ENCODE measurements around the gene ZNF500. TPM values are rescaled to one million over a fixed set of nuclear protein-coding genes. Genes with fewer than 3 reads are reported as not detected.

ZNF500 gene
- total RNA-seq, 1 experiment from 2014 or later, result 23.6 TPM

DNA sequence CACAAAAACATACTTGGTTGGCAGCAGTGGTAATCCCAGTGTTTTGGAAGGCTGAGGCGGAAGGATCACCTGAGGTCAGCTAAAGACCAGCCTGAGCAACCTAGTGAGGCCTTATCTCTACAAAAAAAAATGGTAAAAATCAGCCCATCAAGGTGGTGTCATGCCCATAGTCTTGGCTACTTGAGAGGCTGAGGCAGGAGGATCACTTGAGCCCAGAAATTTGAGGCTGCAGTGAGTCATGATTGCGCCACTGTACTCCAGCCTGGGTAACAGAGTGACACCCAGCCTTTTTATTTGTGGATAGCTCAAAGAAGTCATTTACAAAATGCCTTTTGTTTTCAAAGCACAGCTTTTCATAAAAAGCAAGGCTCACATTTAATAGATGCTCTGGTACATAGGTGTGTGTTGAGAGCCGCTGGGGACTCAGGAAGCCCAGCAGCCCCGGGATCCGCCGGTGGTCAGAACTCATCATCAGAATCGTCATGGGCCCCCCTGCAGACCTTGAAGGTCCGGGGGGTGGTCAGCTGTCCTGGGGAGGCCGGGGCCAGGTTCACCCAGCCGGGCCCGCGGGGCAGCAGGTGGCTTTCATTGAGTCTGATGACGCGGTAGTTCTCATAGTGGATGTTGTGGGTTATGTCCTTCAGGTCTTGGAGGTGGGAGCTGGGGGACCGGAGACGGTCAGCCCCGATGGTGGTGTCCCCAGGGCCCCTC lies 10.5 kb upstream of the ZNF500 start:
- H3K4me3 Mint-ChIP-seq (ENCODE audit: low read depth, unreplicated experiment), result no peak overlapping the region
- intact Hi-C loops (cut with micrococcal nuclease; ENCODE audit: unreplicated experiment), result no loop called here
- no peak for DNase-seq
- no peak overlapping the region for H3K27ac Mint-ChIP-seq (ENCODE audit: unreplicated experiment)
- H3K9me3 Mint-ChIP-seq (ENCODE audit: low read depth, unreplicated experiment), result no peaks in the 10 kb centered on the region
- CTCF ChIA-PET, result no interaction called here
- BruUV-seq (replicated peaks), result no TSS peak
- TF ChIP-seq, protein P1, sequence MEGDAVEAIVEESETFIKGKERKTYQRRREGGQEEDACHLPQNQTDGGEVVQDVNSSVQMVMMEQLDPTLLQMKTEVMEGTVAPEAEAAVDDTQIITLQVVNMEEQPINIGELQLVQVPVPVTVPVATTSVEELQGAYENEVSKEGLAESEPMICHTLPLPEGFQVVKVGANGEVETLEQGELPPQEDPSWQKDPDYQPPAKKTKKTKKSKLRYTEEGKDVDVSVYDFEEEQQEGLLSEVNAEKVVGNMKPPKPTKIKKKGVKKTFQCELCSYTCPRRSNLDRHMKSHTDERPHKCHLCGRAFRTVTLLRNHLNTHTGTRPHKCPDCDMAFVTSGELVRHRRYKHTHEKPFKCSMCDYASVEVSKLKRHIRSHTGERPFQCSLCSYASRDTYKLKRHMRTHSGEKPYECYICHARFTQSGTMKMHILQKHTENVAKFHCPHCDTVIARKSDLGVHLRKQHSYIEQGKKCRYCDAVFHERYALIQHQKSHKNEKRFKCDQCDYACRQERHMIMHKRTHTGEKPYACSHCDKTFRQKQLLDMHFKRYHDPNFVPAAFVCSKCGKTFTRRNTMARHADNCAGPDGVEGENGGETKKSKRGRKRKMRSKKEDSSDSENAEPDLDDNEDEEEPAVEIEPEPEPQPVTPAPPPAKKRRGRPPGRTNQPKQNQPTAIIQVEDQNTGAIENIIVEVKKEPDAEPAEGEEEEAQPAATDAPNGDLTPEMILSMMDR (IDR thresholded peaks at IDR 0.05; ENCODE audit: unreplicated experiment), result no peak
- H3K36me3 Mint-ChIP-seq (ENCODE audit: insufficient read depth, unreplicated experiment), result no peaks in the 10 kb centered on the region
- no peaks in the 10 kb centered on the region for H3K4me1 Mint-ChIP-seq (ENCODE audit: low read depth, unreplicated experiment)
- no peaks in the 10 kb centered on the region for H3K27me3 Mint-ChIP-seq (ENCODE audit: unreplicated experiment)

DNA sequence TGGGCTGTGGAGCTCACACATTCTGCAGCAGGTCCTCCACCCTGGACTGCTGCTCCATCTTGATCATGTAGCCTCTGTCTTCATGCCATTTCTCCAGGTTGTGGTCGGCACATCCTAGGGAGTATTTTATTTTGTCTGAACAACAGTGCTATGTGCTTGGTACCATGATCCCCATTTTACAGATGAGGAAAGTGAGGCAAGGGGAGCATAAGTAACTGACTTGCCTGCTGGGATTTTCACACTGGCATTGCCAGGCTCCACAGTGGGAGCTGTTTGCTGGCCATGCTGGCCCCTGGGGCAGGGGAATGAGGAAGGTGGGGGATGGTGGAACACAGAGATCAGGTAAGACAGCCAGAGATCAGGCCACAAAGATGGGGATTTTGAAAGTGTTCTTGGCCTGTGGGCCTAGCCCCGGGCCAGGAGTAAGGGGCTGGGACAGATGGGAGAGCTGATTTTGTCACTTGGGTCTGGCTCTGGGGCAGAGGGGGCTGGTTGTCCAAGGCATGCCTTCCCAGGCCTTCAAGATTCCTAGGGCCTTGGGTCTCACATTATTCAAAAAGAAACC lies 9.3 kb upstream of the ZNF500 start:
- H3K9me3 Mint-ChIP-seq (ENCODE audit: low read depth, unreplicated experiment), result no peaks in the 10 kb centered on the region
- CTCF ChIA-PET, result no interaction called here

DNA sequence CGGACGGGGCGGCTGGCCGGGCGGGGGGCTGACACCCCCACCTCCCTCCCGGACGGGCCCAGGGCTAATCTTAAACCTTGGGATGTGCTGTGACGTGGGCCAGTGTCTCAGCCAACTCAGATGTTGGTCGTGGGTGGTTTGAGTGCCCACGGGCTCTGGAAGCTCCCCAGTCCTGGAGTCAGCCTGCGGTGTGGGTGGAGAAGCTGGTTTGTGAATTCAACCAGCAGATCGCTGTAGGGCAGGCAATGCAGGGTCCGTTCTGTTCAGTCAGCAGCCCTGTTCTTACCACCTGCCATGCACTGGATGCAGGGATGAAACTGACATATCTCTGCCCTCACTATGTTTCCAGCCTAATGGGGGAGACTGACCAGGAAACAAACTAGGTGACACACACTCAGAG lies 8.0 kb upstream of the ZNF500 start:
- Mint-ChIP-seq H3K27ac (ENCODE audit: unreplicated experiment) (no peak overlapping the region), H3K4me3 (ENCODE audit: low read depth, unreplicated experiment) (no peak overlapping the region), H3K4me1 (ENCODE audit: low read depth, unreplicated experiment) (no peaks in the 10 kb centered on the region), H3K36me3 (ENCODE audit: insufficient read depth, unreplicated experiment) (no peaks in the 10 kb centered on the region), H3K27me3 (ENCODE audit: unreplicated experiment) (no peaks in the 10 kb centered on the region), H3K9me3 (ENCODE audit: low read depth, unreplicated experiment) (no peaks in the 10 kb centered on the region)
- DNase-seq, result no peak
- CTCF ChIA-PET, result no interaction called here
- TF ChIP-seq, protein P1 (IDR thresholded peaks at IDR 0.05; ENCODE audit: unreplicated experiment), result no peak
- intact Hi-C loops (cut with micrococcal nuclease; ENCODE audit: unreplicated experiment), result no loop called here
- BruUV-seq (replicated peaks), result no TSS peak

More for the DNA sequence above, 9.3 kb upstream of the ZNF500 start:
- Mint-ChIP-seq H3K36me3 (ENCODE audit: insufficient read depth, unreplicated experiment) (no peaks in the 10 kb centered on the region), H3K27ac (ENCODE audit: unreplicated experiment) (no peak overlapping the region), H3K27me3 (ENCODE audit: unreplicated experiment) (no peaks in the 10 kb centered on the region), H3K4me3 (ENCODE audit: low read depth, unreplicated experiment) (no peak overlapping the region), H3K4me1 (ENCODE audit: low read depth, unreplicated experiment) (no peaks in the 10 kb centered on the region)
- no TSS peak for BruUV-seq (replicated peaks)
- intact Hi-C loops (cut with micrococcal nuclease; ENCODE audit: unreplicated experiment), result no loop called here
- TF ChIP-seq, protein P1 (IDR thresholded peaks at IDR 0.05; ENCODE audit: unreplicated experiment), result no peak
- no peak for DNase-seq

DNA sequence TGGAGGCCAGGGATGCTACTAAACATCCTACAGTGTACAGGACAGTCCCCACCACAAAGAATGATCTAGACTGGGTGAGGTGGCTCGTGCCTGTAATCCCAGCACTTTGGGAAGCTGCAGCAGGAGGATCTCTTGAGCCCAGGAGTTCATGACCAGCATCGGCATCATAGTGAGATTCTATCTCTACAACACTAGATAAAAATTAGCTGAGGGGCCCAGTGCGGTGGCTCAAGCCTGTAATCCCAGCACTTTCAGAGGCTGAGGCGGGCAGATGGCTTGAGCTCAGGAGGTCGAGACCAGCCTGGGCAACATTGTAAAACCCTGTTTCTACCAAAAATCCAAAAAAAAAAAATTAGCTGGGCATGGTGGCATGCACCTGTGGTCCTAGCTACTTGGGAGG lies 5.4 kb upstream of the ZNF500 start:
- H3K4me1 Mint-ChIP-seq (ENCODE audit: low read depth, unreplicated experiment), result peaks cover 21% of the 10 kb centered on the region
- no peaks in the 10 kb centered on the region for H3K27me3 Mint-ChIP-seq (ENCODE audit: unreplicated experiment)
- CTCF ChIA-PET, result interaction anchor here (0.7 kb wide), 1 partner anchor 1745 kb away, joined by 3 read pairs; no protein-coding TSS in a partner anchor
- H3K4me3 Mint-ChIP-seq (ENCODE audit: low read depth, unreplicated experiment), result no peak overlapping the region
- BruUV-seq (replicated peaks), result no TSS peak
- no peak overlapping the region for H3K27ac Mint-ChIP-seq (ENCODE audit: unreplicated experiment)
- DNase-seq, result no peak
- intact Hi-C loops (cut with micrococcal nuclease; ENCODE audit: unreplicated experiment), result no loop called here
- no peaks in the 10 kb centered on the region for H3K9me3 Mint-ChIP-seq (ENCODE audit: low read depth, unreplicated experiment)
- peaks cover 21% of the 10 kb centered on the region for H3K36me3 Mint-ChIP-seq (ENCODE audit: insufficient read depth, unreplicated experiment)
- TF ChIP-seq, protein P1 (IDR thresholded peaks at IDR 0.05; ENCODE audit: unreplicated experiment), result no peak
